Upper lobe of left lung (tissue), 4 donors: ENCODE data around the gene C17orf100.

Experiments used
- CTCF ChIP-seq, 6 experiments: fragments of 450-650 bp in 4 of 6; fragments of 200-600 bp in 2 of 6; sonication (generic) in 2 of 6; IDR thresholded peaks; one replicate each; pipeline ENCODE4 v1.5.1; 2016 to 2019; ENCODE audit warnings: antibody characterized with exemption in 6 of 6
- EP300 ChIP-seq, 4 donors: sonication (generic); formaldehyde crosslinking; IDR thresholded peaks; one replicate each; pipeline ENCODE4 v1.5.1; 2017; ENCODE audit warnings: antibody characterized with exemption in 4 of 4, control low read depth in 2 of 4
- POLR2A ChIP-seq, 4 donors: fragments of 450-650 bp; IDR thresholded peaks; one replicate each; pipeline ENCODE4 v1.5.1; 2016 to 2017; ENCODE audit warnings: antibody characterized with exemption in 4 of 4, mild to moderate bottlenecking in 2 of 4
- POLR2AphosphoS5 ChIP-seq, 2 donors: sonication (generic); formaldehyde crosslinking; IDR thresholded peaks; one replicate each; pipeline ENCODE4 v1.5.1; 2017; ENCODE audit warnings: antibody characterized with exemption in 2 of 2

- TF ChIP-seq CTCF (IDR thresholded peaks at IDR 0.05), result no peak
- no peak for TF ChIP-seq POLR2A (IDR thresholded peaks at IDR 0.05)
- no peak for TF ChIP-seq POLR2AphosphoS5 (IDR thresholded peaks at IDR 0.05)
- no peak for TF ChIP-seq EP300 (IDR thresholded peaks at IDR 0.05)
Observed at GRCh38 chr17:6623941-6624340, 27.6 kb upstream of the C17orf100 start.
